ENCODE results near the gene FBXL7. TPM values are rescaled to one million over a fixed set of nuclear protein-coding genes. Genes with fewer than 3 reads are reported as not detected.

FBXL7 gene
- total RNA-seq, 2 experiments from 2014 or later = not detected

DNA sequence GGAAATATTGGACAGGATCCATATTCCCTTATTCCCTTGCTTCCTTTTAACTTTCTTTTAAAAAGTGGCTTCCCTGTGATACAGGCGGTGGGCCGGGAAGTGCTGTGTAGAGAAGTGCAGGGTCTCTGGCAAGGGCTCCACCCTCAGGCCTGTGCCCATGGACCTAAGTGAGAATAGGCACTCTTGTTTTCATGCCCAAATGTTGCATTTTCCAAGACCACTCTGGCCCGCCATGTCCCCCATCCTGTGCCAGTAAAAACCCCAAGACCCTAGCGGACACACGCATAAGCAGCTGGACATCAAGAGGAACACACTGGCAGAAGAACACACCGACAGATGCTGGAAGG lies 193.4 kb downstream of the FBXL7 start:
- Histone ChIP-seq H3K4me1 (ENCODE audit: insufficient read depth, low read length) (no peaks in the 10 kb centered on the region), H3K4me3 (ENCODE audit: low read length) (no peak overlapping the region), H3K27me3 (ENCODE audit: control insufficient read depth in 1 of 2, insufficient read depth in 2 of 2, low read length in 2 of 2) (no peaks in the 10 kb centered on the region), H3K36me3 (ENCODE audit: insufficient read depth, low read length) (no peaks in the 10 kb centered on the region), H3K27ac (ENCODE audit: low read depth in 1 of 2, low read length in 2 of 2) (no peak overlapping the region), H3K9me3 (ENCODE audit: control insufficient read depth in 1 of 2, insufficient read depth in 1 of 2, low read length in 2 of 2) (peaks cover 0 to 15% of the 10 kb centered on the region in 2 experiments)
- Mint-ChIP-seq H3K36me3 (ENCODE audit: low read depth) (no peaks in the 10 kb centered on the region), H3K4me1 (ENCODE audit: low read depth) (no peaks in the 10 kb centered on the region), H3K27ac (no peak overlapping the region), H3K9me3 (peaks cover 3% of the 10 kb centered on the region), H3K27me3 (no peaks in the 10 kb centered on the region), H3K4me3 (no peak overlapping the region)
- no peak for DNase-seq
- ChIA-PET CTCF (no interaction called here), POLR2A (no interaction called here)
- ATAC-seq (ENCODE audit: poor library complexity) = no peak
- TF ChIP-seq, protein P1, sequence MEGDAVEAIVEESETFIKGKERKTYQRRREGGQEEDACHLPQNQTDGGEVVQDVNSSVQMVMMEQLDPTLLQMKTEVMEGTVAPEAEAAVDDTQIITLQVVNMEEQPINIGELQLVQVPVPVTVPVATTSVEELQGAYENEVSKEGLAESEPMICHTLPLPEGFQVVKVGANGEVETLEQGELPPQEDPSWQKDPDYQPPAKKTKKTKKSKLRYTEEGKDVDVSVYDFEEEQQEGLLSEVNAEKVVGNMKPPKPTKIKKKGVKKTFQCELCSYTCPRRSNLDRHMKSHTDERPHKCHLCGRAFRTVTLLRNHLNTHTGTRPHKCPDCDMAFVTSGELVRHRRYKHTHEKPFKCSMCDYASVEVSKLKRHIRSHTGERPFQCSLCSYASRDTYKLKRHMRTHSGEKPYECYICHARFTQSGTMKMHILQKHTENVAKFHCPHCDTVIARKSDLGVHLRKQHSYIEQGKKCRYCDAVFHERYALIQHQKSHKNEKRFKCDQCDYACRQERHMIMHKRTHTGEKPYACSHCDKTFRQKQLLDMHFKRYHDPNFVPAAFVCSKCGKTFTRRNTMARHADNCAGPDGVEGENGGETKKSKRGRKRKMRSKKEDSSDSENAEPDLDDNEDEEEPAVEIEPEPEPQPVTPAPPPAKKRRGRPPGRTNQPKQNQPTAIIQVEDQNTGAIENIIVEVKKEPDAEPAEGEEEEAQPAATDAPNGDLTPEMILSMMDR (IDR thresholded peaks at IDR 0.05) = no peak
- intact Hi-C loops (cut with DNase I, micrococcal nuclease) = no loop called here

DNA sequence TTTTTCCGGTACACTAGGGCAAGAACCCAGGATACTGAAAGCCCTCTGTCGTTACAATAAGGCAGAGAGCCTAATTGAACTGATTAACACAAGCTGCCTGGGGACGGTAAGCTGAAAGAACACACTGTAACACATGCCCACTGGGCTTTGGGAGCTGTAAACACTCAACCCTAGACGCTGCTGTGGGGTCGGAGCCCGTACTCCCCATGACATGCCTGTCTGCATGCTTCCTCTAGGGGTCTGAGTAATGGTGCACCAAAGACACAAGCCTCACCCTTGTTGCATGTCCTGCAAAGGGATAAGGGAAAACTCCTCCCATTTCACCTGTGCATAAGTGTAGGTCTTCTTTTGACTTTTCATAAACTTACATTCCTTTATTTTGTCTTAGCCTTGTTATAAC lies 194.0 kb downstream of the FBXL7 start:
- Histone ChIP-seq H3K4me3 (ENCODE audit: low read length) (no peak overlapping the region), H3K36me3 (ENCODE audit: insufficient read depth, low read length) (no peaks in the 10 kb centered on the region), H3K9me3 (ENCODE audit: control insufficient read depth in 1 of 2, insufficient read depth in 1 of 2, low read length in 2 of 2) (peaks cover 0 to 15% of the 10 kb centered on the region in 2 experiments), H3K27ac (ENCODE audit: low read depth in 1 of 2, low read length in 2 of 2) (no peak overlapping the region), H3K27me3 (ENCODE audit: control insufficient read depth in 1 of 2, insufficient read depth in 2 of 2, low read length in 2 of 2) (no peaks in the 10 kb centered on the region), H3K4me1 (ENCODE audit: insufficient read depth, low read length) (no peaks in the 10 kb centered on the region)
- CTCF ChIA-PET = no interaction called here
- Mint-ChIP-seq H3K9me3 (peaks cover 3% of the 10 kb centered on the region), H3K27ac (no peak overlapping the region), H3K4me1 (ENCODE audit: low read depth) (no peaks in the 10 kb centered on the region), H3K27me3 (no peaks in the 10 kb centered on the region), H3K36me3 (ENCODE audit: low read depth) (no peaks in the 10 kb centered on the region), H3K4me3 (no peak overlapping the region)
- intact Hi-C loops (cut with DNase I, micrococcal nuclease) = no loop called here
- POLR2A ChIA-PET = no interaction called here
- no peak for DNase-seq
- TF ChIP-seq, protein P1 (IDR thresholded peaks at IDR 0.05) = no peak
- no peak for ATAC-seq (ENCODE audit: poor library complexity)

DNA sequence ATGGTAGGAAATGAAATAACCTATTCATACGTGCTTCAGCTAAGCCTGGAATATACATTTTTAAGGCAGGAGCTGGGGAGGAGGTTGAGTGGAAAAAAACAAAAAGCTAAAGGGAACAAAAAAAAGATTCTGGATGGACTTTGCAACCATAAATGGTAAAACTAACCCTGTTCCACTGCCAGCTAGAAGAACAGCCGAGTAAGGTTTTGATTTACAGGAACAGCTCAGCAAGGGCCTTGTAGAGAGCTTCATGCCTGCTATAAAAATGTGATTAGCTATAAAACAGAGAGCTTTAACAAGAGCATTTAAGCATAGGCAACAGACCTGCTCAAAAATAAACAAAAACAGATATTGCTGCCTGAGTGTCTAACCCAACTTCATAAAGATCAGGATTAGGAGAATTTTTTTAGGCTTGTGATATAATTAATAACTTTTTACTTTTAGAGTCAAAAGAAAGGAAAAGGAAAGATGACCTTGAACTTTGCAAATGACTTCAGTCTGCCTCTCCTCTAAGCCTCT lies 194.8 kb downstream of the FBXL7 start:
- Histone ChIP-seq H3K9me3 (ENCODE audit: control insufficient read depth in 1 of 2, insufficient read depth in 1 of 2, low read length in 2 of 2) (peaks cover 0 to 15% of the 10 kb centered on the region in 2 experiments), H3K4me3 (ENCODE audit: low read length) (no peak overlapping the region), H3K27ac (ENCODE audit: low read depth in 1 of 2, low read length in 2 of 2) (no peak overlapping the region), H3K27me3 (ENCODE audit: control insufficient read depth in 1 of 2, insufficient read depth in 2 of 2, low read length in 2 of 2) (no peaks in the 10 kb centered on the region), H3K36me3 (ENCODE audit: insufficient read depth, low read length) (no peaks in the 10 kb centered on the region), H3K4me1 (ENCODE audit: insufficient read depth, low read length) (no peaks in the 10 kb centered on the region)
- DNase-seq (no peak), ATAC-seq (ENCODE audit: poor library complexity) (no peak)
- ChIA-PET POLR2A (no interaction called here), CTCF (no interaction called here)
- H3K4me3 Mint-ChIP-seq = no peak overlapping the region
- no peak overlapping the region for H3K27ac Mint-ChIP-seq
- peaks cover 3% of the 10 kb centered on the region for H3K9me3 Mint-ChIP-seq
- TF ChIP-seq, protein P1 (IDR thresholded peaks at IDR 0.05) = no peak
- no peaks in the 10 kb centered on the region for H3K36me3 Mint-ChIP-seq (ENCODE audit: low read depth)
- intact Hi-C loops (cut with DNase I, micrococcal nuclease) = no loop called here
- no peaks in the 10 kb centered on the region for H3K27me3 Mint-ChIP-seq
- no peaks in the 10 kb centered on the region for H3K4me1 Mint-ChIP-seq (ENCODE audit: low read depth)
